Stimulated activated CD4-positive, alpha-beta T cell treated with anti-CD3 and anti-CD28 coated beads, Interleukin-15, amount 100 ng/mL, for 24 hours (primary cell): ENCODE measurements around the gene ABLIM3.
"Not testable (repeated sequence)": the region's sequence is repeated elsewhere in the genome, so short reads cannot be mapped to it uniquely, and the experiment has no call there.

ENCODE experiments used
- DNase-seq: peaks from one replicate; pipeline ENCODE4 v3.0.0-alpha.2; 2020

ABLIM3 gene

DNA sequence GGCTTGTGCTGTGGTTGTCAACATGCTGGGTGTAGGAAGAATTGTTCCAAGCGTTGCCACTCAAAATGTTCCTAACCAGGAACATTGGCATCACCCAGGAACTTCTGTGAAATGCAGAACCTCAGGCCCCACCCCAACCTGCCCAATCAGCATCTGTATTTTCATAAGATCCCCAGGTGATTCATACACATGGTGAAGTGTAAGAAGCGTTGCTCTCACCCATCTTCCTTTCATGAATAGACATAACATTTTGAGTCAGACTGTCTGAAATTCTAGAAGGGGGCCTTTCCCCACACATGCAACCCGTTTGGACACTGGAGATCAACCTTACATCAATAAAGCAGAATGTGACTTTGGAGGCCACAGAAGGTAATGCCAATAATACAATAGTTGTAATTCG is 121.0 kb downstream of the ABLIM3 start:
- DNase-seq = no peak

DNA sequence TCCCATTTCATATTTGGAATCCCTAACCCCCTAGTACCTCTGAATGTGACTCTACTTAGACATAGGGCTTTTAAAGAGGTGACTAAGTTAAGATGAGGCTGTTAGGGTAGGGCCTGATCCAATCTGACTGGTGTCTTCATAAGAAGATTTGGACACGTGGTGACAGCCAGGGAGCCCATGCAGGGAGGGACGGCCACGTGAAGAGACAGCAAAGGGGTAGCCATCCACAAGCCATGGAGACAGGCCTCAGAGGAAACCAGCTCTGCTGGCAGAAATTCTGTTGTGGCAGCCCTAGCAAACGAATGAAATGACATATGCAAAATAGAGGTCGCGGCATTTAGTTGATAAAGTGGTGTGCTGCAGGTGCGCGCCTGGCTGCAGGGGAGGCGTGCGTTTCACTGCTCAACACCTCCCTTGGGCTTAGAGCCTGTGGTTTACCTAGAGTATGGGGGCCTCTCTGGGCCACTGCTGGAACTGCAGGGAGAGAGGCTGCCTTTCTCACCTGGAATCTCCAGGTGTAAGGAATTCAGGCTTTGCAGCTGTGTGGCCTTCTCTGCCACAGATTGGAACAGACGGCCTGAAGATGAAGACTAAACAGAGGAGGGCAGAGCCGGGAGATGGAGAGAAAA is 123.3 kb downstream of the ABLIM3 start:
- peak; percentile 46 for DNase-seq

DNA sequence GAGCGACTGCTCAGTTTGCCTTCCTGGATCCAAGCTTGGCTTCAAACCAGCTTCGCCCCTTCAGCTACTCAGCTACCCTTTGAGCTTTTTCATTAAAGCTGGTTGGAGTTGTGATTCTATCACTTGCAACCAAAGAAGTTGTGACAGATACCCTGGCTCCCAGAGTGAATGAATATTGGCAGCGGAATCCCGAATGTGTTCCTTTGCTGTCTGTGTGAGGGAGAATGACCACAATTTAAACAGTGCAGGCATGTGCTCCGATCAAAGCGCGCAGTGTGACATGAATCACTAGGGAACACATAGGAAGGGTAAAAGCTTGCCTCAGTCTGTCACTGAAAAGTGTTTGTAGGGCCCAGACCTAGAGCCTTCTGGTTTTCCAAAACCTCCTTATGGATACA is 123.8 kb downstream of the ABLIM3 start:
- no peak for DNase-seq

DNA sequence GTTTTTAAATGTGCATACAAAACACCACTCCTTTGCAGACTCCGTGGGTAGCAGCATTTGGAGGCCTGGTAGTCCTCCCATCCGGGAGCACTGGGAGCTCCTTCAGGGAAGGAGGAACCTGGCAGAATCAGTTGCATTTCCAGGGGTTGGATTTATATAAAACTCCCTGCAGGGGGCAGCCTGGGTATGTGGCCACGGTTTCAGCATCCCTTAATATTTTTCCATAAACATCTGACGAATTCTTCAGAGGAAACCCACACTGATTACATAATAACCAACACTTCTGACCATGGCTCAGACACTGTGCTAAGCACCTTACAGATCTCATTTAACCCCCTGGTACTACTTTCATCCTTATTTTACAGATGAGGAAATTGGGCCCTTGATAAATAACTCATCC is 124.3 kb downstream of the ABLIM3 start:
- no peak for DNase-seq

DNA sequence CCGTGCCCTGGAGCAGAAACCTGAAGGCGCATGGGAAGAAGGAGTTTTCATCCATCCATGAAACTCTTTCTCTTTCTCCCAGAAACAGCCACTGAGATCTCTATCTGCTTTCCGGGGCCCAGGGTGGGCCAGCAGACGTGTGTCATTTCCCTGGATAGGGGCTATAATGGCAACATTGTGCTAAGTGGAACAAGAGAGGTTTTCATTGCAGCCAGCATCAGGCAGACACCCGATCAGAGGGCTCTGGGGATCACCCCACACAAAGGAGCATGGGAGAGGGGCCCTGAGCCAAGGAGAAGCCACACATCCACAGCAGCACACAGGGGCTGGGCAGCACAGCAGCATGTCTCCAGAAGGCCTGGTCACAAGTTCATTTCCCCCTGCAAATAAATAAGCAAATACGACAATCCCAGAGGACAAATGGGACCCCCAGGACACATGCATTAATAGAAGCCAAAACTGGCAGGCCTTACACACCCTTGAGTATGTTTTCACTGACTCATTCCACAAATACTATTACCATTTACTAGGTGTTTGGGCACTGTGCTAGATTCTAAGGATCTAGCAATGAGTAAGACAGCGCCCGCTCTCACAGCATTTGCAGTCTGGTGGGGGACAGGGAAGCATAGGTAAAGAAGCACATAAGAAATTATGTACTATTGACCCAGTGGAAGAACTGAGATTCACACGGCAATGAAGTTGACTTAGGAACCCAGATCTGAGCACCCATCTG is 126.1 kb downstream of the ABLIM3 start:
- no peak for DNase-seq

DNA sequence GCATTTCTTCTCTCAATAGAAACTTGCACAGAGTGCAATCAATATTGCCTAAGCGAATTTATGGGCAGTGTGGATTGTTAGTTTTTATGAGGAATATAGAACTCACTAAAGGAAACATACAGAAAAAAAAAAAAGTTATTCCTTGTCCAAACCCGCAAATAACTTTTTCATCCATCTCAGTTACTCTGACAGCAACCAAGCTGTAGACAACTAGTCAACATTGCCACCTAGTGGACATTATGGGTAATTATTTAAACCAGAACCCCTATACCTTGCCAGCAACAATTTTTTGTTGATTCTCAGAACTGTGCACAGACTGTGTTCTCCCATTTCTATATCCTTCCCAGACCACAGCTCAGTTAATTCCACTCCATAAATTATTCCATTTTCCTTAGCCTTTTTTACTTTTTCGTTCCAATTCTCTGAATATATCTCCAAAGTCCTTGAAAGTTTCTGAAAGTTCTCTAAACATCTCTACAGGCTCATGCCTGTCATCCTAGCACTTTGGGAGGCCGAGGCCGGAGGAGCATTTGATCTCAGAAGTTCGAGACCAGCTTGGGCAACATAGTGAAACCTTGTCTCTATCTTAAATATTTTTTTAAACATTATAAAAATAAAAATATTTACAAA is 127.8 kb downstream of the ABLIM3 start:
- no peak for DNase-seq

DNA sequence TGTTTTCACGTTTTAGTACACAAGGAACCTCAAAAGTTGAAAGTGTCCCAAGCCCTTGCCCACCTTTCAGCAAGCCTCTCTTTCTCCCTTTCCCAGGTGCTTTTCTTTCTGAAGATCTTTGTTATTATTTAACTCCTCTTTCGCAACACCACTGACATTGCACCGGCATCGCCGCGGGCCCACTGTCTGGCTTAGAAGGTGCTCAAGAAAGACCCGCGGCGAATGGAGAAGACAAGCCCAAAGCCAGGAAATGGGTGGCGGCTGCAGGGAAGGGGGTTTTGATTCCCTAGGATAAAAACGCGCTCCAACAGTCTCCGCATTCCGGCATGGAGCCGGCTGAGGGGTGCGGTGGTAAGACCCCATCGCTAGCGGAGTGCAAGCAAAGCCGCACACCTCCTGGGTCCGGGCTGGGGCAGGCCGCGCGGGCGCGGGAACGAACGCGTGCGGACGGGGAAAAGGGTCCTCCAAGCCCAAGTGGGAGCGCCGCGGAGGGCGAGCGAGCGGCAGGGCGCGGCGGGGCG is 130.0 kb downstream of the ABLIM3 start:
- DNase-seq = peak; percentile 17

DNA sequence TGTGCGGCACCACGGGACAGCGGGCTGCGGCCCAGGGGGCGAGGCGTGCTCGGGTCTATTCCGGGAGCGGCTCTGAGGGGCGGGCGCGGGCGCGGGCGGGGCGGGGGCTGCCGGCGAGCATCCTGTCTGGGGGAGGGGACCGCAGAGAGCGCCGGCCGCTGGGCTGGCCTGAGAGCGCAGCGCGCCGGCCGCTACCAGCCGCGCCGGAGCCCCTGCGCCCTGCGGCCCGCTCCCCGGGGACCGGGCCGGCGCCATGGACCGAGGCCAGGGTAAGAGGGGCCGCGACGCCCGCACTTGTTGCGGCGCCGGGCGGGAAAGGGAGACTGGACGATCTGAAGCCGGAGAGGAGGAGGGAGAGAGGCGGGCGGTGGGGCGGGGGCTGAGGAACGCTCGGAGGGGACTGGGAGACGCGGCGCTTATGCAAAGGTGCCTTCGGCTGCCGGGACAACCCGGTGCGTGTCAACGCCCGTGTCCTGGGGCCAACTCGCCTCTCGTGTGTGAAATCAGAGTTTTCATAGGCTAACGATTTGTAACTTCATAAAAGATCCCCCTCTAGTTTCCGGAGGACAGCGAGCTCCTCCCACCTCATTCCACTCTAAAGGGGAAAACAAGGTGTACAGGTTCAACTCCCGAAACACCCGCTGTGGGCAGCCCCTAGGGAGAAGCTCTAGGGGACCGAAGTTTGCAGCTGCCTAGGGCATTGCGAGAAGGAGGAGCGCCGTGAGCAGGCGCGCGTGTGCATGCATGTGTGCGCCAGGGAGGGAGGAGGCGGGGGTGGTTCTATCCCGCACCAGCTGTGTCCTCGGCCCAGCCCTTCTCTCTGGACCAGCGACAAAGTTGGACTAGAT is 130.6 kb downstream of the ABLIM3 start, which contains the start of gene AFAP1L1:
TSS of gene AFAP1L1 (plus strand) at position 144 of the 848 bp plus-strand sequence. CDS start at position 254, 110 bp downstream.
- peak; percentile 44 for DNase-seq

DNA sequence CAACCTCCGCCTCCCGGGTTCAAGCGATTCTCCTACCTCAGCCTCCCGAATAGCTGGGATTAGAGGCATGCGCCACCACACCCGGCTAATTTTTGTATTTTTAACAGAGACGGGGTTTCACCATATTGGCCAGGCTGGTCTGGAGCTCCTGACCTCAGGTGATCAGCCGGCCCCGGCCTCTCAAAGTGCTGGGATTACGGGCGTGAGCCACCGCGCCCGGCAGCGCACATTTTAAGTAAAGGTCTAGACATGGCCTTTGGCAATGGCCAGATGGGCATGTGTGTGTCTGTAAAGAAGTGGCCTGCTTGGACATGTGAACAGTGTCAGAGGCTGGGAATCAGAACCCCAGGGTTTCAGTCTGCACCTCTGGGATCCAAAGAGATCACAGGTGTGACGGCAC is 131.5 kb downstream of the ABLIM3 start:
- DNase-seq = not testable (repeated sequence)

DNA sequence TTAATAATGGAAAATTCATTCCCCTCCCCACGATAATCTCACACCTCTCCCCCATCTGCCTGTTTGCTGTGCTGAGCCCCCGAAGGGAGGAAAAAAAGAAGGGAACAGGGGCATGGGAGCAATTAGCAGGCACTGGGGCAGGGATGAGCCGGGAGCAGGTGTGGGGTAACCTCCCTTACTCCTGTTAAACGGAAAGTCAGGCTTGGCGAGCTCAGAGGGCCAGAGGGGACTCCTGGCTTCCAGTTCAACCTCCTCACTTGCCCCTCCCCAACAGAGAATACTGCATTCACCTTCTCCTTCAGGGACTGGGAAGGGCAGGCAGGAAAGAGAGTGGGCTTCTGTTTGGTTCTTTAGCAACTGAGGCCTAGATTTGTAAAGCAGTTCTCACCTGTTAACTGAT is 131.9 kb downstream of the ABLIM3 start:
- no peak for DNase-seq

DNA sequence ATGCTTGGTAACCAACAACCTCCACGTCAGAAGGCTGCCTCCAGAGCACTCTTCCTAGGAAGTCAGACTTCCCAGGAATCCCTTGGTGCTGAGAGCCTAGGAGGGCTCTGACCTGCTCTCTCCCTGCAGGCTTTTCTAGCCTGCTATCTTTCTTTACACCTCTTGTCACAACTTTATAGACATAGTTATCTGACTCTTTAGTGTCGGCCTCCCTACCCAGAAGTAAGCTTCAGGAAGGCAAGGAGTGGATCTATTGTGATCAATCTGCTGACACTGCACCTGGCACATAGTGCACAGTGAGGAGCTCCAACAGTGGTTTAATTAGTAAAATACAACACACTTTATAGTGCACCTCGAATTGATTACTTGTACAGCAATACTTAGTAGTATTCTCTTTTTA is 132.7 kb downstream of the ABLIM3 start:
- no peak for DNase-seq

DNA sequence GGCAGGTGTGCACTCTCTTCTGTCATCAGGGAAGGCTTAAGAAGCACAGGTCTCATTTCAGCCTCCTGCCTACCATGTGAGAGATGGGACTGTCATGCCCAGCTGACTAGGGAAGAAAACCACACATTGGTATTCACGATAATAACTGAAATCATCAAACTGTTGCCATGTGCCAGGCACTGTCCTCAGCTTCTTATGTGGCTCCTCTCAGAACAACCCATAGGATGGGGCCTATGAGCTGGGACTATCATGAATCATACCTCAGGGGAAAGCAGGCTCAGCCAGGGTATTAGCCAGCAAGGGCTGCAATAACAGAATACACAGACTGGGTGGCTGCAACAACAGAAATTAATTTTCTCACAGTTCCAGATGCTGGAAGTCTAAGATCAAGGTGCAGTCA is 133.6 kb downstream of the ABLIM3 start:
- no peak for DNase-seq

DNA sequence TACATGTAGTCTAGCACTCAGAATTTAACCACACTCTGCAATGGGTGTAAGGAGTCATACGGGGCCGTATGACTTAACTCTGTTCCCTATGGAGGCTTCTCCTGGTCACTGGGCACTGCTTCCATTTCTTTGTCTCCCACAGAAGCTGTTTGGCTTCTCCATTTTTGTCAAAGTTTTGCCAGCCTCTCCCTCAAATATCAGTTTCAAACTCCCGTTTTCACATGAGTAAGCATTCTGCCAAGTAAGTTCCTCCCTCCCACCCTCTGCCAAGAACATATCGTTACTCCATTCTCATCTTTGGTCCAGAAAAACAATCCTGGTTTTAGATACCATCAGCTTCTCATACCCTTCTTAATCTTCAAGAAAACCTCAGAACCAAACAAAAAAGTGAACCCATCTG is 136.5 kb downstream of the ABLIM3 start:
- no peak for DNase-seq

DNA sequence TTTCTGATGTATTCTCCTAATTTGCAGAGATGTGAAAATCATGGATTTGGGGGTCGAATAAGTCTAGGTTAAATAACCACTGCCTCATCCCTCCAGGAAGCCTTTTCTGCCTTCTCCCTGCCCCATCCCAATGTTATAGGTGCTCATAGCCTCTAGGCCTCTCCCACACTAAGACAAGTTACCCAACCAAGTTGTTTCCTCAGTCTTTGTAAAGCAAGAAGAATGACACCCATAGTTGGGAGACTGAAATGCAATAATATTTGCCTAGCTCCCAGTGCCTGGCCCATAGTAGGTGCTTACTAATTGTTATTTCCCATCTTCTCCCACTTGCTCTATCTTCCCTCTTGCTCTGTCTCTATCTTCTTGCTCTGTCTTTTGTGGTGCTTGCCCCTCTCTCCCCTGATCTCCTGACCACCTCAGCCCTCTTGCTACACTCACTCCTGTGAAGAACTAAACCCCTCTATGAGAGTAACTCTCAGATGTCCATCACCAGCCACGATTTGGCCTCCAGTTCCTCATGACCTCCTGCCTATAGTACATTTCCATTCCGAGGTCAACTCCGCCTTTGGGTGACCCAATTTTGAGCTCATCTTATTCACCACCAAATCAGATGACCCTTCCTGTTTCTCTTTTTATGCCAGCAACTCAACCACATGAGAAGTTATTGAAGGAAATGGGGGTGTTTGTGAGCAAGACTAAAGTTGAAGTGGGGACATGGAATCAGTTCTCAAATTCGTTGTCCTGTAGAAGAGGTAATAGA is 137.3 kb downstream of the ABLIM3 start:
- no peak for DNase-seq

DNA sequence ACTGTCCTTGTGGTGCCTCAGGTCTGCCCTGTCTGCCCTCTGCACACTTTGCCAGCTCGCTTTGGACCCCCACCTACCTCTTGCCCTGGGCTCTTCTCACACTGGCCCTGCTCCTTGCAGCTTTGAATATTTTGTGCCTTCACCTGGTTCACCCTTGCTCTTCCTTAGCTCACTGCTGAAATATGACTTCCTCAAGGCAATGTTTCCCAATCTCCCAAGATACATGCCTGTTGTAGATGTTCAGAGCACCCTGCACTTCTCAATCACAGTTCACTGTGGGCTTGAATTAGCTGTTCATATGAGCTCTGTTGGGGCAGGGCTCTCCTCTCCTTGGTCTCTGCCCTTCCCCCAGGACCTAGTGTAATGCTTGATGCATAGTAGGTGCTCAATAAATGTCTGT is 138.4 kb downstream of the ABLIM3 start:
- no peak for DNase-seq

DNA sequence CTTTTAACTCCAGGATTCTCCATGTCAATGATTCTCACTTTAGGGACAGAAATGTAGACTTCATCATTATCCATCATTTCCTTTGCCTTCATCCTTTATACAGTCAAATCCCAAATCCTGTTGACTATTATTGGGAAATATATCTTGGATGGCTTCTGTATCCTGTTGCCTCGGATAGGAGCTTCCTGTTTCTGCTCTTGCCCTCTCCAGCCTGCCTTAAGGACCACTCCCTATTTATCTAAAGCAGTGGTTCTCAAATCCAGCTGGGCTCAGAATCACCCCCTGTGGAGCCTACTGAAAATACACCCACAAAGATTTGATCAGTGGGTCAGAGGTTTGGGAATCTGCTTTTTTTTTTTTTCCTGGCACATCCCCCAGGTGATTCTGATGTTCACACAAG is 138.8 kb downstream of the ABLIM3 start:
- no peak for DNase-seq

DNA sequence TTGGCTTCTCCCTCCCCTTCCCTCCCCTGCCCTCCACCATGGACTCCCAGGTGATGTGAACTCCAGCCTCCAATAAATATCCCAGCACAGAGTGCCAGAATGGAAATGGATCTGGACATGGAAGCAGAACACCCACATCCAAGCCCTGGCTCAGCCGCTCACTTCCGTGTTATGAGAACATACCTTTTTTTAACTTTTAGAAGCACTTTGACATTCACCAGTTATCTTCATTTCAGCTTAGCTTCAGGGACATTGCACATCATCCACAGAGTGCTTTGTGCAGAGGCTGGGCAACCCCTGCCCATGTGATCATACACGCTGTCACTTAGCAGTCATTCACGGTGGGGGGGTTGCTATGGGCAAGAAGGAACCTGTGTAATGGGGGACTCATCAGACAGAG is 139.5 kb downstream of the ABLIM3 start:
- DNase-seq = no peak

DNA sequence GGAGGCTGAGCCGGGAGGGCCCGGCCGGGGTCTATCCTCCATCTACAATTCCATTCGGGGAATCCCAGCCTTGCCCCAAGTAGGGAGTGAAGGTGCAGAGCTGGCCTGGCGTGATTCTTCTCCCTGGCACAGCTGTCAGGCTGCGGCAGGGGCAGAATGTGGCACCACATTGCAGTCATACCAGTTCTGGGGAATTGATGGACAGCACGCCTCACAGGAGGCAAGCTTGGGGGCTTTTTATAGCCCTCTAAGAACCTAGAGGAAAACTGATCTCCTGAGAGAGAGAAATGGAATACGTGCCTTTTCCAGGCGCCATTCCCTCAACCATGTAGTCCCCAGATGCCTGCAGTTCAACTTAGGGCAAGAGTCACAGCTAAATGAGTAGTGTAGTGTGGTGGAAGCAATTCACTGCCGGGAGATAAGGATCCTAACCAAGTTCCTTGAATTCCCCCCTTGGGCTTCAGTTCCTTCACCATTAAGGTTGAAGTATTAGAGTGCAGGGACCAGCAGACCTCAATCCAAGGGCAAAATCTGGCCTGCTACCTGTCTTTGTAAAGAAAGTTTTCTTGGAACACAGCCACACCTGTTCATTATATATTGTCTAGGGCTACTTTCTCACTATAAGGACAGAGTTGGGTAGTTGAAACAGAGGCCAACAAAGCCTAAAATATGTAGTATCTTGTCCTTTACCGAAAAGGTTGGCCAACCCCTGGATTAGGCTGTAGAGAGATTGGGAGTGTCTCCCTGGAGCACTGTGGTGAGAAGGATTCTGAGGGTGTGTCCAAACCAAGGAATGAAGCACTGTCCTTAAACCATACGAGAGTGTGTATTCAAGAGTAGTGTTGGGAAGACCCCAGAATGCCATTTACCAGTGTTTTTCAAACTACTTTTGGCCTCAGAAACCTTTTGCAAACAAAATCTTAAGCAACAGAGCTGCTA is 141.0 kb downstream of the ABLIM3 start:
- no peak for DNase-seq

DNA sequence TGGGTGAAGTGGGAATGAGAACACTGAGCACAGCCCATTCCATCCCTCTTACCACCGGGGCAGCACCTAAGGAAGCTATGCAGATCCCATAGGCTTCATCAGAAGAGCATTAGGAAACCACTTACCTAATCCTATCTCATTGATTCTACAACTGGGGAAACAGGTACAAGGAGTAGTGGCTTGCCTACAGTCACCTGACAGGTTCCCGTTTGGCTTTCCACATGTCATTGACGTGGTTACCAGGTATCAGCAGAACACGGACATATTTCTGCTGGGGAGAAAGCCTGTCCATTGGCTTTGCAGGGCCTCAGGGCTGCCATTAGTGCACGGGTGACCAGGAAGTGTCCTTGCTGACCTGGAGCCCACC is 141.7 kb downstream of the ABLIM3 start:
- no peak for DNase-seq

DNA sequence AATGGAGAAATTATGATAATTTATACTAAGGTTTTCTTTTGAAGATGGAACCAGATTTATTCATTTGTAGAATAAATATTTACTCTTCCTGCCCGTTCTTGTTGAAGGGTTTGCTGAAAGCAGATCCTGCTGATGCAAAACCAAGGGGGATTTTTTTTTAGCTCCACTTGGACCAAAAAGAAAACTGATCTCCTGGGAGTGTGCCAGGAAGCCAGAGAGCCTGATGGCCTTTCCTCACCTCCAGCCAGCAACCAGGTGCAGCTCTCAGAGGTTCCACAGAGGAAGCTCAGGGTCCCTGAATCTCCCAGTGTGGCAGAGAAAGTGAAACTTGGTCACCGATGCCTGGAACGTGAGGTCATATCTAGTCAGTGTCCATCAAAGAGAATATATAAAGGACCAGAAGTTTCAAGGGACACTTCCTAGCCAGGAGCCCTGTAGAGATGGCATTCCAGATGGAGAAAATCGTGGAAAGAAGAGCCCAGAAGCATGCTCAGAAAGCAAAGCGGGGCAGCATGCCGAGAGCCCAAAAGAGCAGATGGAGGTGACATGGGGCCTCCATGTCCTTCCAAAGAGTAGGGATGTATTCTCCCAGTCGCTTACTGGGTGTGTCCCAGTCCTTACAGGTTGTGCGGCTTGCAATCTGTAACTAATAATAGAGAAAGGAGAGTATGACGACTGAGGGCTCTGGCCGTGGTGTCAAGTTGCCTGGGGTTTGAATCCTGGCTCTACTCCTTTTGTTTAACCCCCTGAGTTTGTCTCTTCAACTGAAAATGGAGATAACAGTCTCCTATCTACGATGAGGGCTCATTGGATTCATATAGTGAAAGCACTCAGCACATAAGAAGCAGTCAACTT is 142.6 kb downstream of the ABLIM3 start:
- no peak for DNase-seq
